Endothelial cell (in vitro differentiated cells): Measurements from ENCODE around the gene CACNA2D3. TPM values are rescaled to one million over a fixed set of nuclear protein-coding genes. Genes with fewer than 3 reads are reported as not detected.

Experiments used
- DNase-seq: peaks from one replicate; pipeline ENCODE4 v3.0.0; 2021; ENCODE audit warnings: low spot score
- H3K27ac Mint-ChIP-seq: one replicate; pipeline ENCODE4 v1.8.0; 2021; ENCODE audit warnings: mixed read lengths, inconsistent platforms; ENCODE audit not compliant: unreplicated experiment
- H3K27me3 Mint-ChIP-seq: one replicate; pipeline ENCODE4 v1.8.0; 2021; ENCODE audit warnings: mild to moderate bottlenecking, moderate library complexity, mixed read lengths, inconsistent platforms; ENCODE audit not compliant: unreplicated experiment
- H3K36me3 Mint-ChIP-seq: one replicate; pipeline ENCODE4 v1.8.0; 2021; ENCODE audit warnings: mild to moderate bottlenecking, low read depth, mixed read lengths, inconsistent platforms; ENCODE audit not compliant: unreplicated experiment
- H3K4me1 Mint-ChIP-seq: one replicate; pipeline ENCODE4 v1.8.0; 2021; ENCODE audit warnings: mild to moderate bottlenecking, mixed read lengths, inconsistent platforms; ENCODE audit not compliant: unreplicated experiment
- H3K4me3 Mint-ChIP-seq: one replicate; pipeline ENCODE4 v1.8.0; 2021; ENCODE audit warnings: mild to moderate bottlenecking, mixed read lengths, inconsistent platforms; ENCODE audit not compliant: unreplicated experiment
- H3K9me3 Mint-ChIP-seq: one replicate; pipeline ENCODE4 v1.8.0; 2021; ENCODE audit warnings: mixed read lengths, inconsistent platforms; ENCODE audit not compliant: unreplicated experiment
- total RNA-seq: library from RNA; stranded (reverse); fragmentation: NEBNext Ultra II Directional; extraction: Animal tissue kit (Norgen Biotek cat#: 25700); gene quantifications from one replicate; pipeline ENCODE4 v1.2.1, GENCODE V29; 2021; ENCODE audit not compliant: unreplicated experiment
- TF ChIP-seq, protein P1 (sequence below): fragments of 200-600 bp; sonication (generic); IDR thresholded peaks from one replicate; pipeline ENCODE4 v1.5.0; 2021; ENCODE audit warnings: antibody characterized with exemption; ENCODE audit not compliant: unreplicated experiment

Gene CACNA2D3
- total RNA-seq, 1 donor from 2014 or later: 0.46 TPM

DNA sequence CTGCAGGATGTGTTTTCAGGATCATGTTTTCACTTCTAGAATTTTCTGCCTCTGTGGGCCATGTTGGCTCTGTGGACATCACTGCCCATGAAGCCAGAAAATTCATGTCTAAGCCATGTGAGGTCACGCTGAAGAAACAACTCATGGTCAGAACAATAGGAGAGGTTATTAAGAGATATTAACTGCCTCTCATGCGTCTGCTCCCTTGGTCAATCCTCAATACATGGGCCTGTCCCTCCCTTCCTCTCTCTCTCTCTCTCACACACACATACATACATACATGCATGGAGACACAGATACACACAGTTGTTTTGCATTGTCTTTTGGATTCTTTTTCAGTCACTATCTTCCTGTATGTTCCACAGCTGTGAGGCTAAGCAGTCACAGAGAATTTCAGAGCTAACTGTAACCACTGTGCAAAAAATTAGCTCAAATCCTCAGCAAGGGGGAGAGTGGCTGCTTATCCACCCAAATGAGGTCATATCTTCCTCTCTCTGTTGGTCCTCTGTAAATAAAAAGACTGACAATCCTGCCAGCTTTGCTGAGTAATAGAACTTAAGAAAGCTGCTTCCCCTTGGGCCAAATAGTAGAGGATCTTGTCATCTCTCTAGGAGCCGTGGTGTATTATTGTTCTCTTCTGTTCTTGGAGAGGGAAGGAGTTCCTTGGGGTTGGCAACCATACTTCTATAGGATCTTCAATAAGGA is 759.9 kb downstream of the CACNA2D3 start:
- Mint-ChIP-seq H3K27me3 (no peaks in the 10 kb centered on the region), H3K27ac (no peak overlapping the region), H3K36me3 (no peaks in the 10 kb centered on the region), H3K9me3 (no peaks in the 10 kb centered on the region), H3K4me1 (no peaks in the 10 kb centered on the region), H3K4me3 (no peak overlapping the region)
- TF ChIP-seq, protein P1, sequence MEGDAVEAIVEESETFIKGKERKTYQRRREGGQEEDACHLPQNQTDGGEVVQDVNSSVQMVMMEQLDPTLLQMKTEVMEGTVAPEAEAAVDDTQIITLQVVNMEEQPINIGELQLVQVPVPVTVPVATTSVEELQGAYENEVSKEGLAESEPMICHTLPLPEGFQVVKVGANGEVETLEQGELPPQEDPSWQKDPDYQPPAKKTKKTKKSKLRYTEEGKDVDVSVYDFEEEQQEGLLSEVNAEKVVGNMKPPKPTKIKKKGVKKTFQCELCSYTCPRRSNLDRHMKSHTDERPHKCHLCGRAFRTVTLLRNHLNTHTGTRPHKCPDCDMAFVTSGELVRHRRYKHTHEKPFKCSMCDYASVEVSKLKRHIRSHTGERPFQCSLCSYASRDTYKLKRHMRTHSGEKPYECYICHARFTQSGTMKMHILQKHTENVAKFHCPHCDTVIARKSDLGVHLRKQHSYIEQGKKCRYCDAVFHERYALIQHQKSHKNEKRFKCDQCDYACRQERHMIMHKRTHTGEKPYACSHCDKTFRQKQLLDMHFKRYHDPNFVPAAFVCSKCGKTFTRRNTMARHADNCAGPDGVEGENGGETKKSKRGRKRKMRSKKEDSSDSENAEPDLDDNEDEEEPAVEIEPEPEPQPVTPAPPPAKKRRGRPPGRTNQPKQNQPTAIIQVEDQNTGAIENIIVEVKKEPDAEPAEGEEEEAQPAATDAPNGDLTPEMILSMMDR: no peak
- DNase-seq: no peak

DNA sequence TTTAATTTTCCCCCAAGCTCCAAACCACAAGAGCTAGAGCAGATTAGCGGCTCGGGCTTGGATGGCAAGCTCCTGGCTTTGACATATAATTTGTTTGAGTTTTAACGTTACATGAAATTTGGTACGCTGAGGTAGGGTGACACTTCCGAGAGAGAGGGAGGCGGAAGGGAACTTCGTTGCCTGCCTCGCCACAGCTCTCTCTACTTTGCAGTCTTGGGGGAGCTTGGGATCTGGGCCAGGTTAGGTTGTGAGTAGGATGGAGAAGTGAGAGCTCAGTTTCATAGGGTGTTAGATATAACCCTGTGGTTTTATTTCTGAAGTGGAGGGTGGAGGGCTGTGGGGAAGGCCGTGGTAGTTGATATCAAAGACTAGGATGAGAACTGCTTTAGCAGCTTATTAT is 765.8 kb downstream of the CACNA2D3 start:
- Mint-ChIP-seq H3K27ac (no peak overlapping the region), H3K27me3 (no peaks in the 10 kb centered on the region), H3K36me3 (no peaks in the 10 kb centered on the region), H3K9me3 (no peaks in the 10 kb centered on the region), H3K4me3 (no peak overlapping the region), H3K4me1 (peaks cover 2% of the 10 kb centered on the region)
- DNase-seq: no peak
- TF ChIP-seq, protein P1: no peak

DNA sequence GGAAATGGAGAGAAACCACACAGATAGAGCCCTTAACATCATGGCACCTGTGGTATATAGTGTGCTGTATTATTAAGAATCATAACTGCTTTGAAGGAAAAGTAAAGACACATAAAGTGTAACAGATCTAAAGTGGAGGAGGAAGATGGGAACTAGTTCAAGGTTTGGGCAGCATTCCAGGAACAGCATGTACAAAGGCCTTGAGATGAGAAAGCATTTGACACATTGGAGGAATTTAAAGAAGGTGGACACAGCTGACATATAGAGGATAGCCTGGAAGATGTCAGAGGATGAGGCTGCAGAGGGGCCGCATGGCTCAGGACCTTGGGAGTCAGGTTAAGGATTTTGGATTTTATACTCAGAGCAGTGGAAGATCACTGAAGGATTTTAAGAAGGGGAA is 766.5 kb downstream of the CACNA2D3 start:
- H3K4me1 Mint-ChIP-seq: peaks cover 2% of the 10 kb centered on the region

DNA sequence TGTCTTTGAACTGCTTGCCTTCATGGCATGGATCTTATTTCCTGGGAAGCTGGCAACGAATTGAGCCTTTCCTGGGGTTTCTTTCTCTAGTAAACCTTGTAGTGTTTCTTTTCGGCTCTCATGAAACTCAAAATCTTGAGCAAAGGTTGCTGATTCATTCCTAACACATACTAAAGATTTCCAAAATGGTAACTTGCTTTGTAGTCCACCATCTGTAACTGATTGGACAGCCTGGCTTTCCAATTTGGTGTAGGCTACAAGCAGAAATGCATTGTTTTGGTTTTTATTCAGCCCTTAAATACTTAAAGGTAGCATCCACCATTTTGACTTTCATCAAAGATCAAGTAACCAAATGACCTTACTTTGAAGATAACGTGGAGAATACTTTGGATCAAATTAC is 767.4 kb downstream of the CACNA2D3 start:
- no peaks in the 10 kb centered on the region for H3K9me3 Mint-ChIP-seq
- no peak for DNase-seq
- H3K4me3 Mint-ChIP-seq: no peak overlapping the region
- no peaks in the 10 kb centered on the region for H3K27me3 Mint-ChIP-seq
- TF ChIP-seq, protein P1: no peak
- H3K4me1 Mint-ChIP-seq: peaks cover 2% of the 10 kb centered on the region
- H3K36me3 Mint-ChIP-seq: no peaks in the 10 kb centered on the region
- no peak overlapping the region for H3K27ac Mint-ChIP-seq

More for the DNA sequence above, 766.5 kb downstream of the CACNA2D3 start:
- no peak overlapping the region for H3K27ac Mint-ChIP-seq
- H3K36me3 Mint-ChIP-seq: no peaks in the 10 kb centered on the region
- TF ChIP-seq, protein P1: no peak
- H3K4me3 Mint-ChIP-seq: no peak overlapping the region
- no peaks in the 10 kb centered on the region for H3K9me3 Mint-ChIP-seq
- no peak for DNase-seq
- H3K27me3 Mint-ChIP-seq: no peaks in the 10 kb centered on the region

DNA sequence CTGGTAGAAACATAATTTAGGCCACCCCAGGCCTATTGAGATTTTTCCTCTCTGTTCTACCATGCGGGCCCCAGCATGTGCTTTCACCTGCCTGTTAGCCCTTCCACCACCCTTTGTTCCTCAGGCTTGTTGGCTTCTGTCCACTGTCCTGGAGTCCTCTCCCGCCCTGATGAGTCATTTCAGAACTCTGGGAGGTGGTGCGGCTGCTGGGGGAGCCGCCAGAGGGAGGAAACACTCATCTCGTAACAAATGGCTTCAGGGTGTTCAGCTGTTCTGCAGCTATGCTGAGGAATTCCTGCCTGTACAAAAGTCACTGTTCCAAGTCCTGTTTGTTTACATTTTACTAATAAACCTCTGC is 769.2 kb downstream of the CACNA2D3 start:
- TF ChIP-seq, protein P1: no peak
- H3K4me1 Mint-ChIP-seq: peaks cover 2% of the 10 kb centered on the region

More for the DNA sequence above, 769.2 kb downstream of the CACNA2D3 start:
- Mint-ChIP-seq H3K27me3 (no peaks in the 10 kb centered on the region), H3K27ac (no peak overlapping the region), H3K9me3 (no peaks in the 10 kb centered on the region), H3K4me3 (no peak overlapping the region), H3K36me3 (no peaks in the 10 kb centered on the region)
- DNase-seq: no peak
